IPS DF 6.9 (cell line): ENCODE data around the gene SLC8A2.

ENCODE experiments used
- DNase-seq: peaks from one replicate; pipeline ENCODE4 v3.0.0-alpha.2; 2013; ENCODE audit warnings: low read depth, low spot score
- H3K27ac ChIP-seq: one replicate; pipeline ENCODE4 v1.5.1; 2013; ENCODE audit warnings: low read length, control low read depth
- H3K27me3 ChIP-seq: 2 replicates; pipeline ENCODE4 v1.6.1; 2013; ENCODE audit warnings: mild to moderate bottlenecking, low read length; ENCODE audit not compliant: control insufficient read depth, insufficient read depth
- H3K36me3 ChIP-seq: 2 replicates; pipeline ENCODE4 v1.6.1; 2013; ENCODE audit warnings: low read length; ENCODE audit not compliant: control insufficient read depth, insufficient read depth
- H3K4me1 ChIP-seq: 2 replicates; pipeline ENCODE4 v1.6.1; 2013; ENCODE audit warnings: low read length; ENCODE audit not compliant: control insufficient read depth, insufficient read depth
- H3K4me3 ChIP-seq: 2 replicates; pipeline ENCODE4 v1.5.1; 2013; ENCODE audit warnings: mild to moderate bottlenecking, low read length
- H3K9me3 ChIP-seq: 2 replicates; pipeline ENCODE4 v1.6.1; 2013; ENCODE audit warnings: low read length, inconsistent platforms; ENCODE audit not compliant: control insufficient read depth, insufficient read depth
- WGBS: extraction: QIAGEN DNeasy Blood & Tissue Kit; methylation state at CpG from one replicate; pipeline ENCODE4 v1.1.7; 2013; ENCODE audit warnings: mixed read lengths, missing lambda C conversion rate; ENCODE audit not compliant: insufficient read length, insufficient coverage; 5-methylcytosine and 5-hydroxymethylcytosine counted together

The SLC8A2 gene

DNA sequence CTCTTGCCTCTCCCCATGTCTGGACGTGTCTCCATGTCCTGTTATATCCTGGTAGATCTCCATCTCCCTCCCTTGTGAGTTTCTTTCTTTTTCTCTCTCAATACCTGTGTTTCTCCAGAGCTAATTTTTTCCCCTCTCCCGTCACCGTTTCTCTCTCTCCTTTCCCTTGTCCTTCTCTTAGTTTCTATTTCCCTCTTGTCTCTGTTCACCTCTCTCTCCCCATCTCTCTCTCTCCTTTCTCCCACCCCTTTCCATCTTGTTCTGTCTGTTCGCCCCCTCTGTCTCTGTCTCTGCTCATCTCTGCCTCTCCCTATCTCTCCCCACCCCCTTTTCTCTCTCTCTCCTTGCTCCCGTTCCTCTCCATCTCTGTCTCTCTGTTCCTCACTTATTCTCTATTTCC lies 13.0 kb downstream of the SLC8A2 start:
- Histone ChIP-seq H3K27ac (no peak overlapping the region), H3K4me1 (no peaks in the 10 kb centered on the region; the same call in 1 of the 2 replicates), H3K4me3 (no peak overlapping the region), H3K9me3 (no peaks in the 10 kb centered on the region), H3K27me3 (no peaks in the 10 kb centered on the region), H3K36me3 (peaks cover 5% of the 10 kb centered on the region; the same call in 1 of the 2 replicates)
- no CpG with 5 or more reads among the region's 5 CpGs for WGBS
- DNase-seq, result no peak

- Histone ChIP-seq H3K36me3 (peaks cover 5% of the 10 kb centered on the region; the same call in 1 of the 2 replicates), H3K27me3 (no peaks in the 10 kb centered on the region), H3K27ac (no peak overlapping the region), H3K4me3 (no peak overlapping the region), H3K4me1 (no peaks in the 10 kb centered on the region; the same call in 1 of the 2 replicates), H3K9me3 (no peaks in the 10 kb centered on the region)
- DNase-seq, result no peak
- WGBS, result no CpG with 5 or more reads among the region's 77 CpGs
Measured at GRCh38 chr19:47456721-47457474, 14.8 kb downstream of the SLC8A2 start.

DNA sequence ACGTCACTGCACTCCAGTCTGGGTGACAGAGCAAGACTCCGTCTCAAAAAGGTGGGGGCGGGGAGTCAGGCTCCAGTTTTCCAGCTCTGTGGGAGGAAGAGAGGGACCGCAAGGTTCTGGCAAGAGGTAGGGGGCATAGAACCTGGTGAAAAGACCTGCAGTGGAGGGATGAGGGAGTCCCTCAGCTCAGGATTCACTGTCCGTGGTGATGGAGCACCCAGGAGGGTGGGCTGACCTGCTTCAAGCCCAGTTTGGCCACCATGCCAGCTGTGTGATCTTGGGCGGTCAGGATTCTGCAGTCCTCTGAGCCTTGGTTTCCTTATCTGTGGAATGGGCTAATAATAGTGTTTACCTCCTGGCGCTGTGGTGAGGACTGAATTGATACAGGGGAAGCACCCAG lies 21.2 kb downstream of the SLC8A2 start:
- no CpG with 5 or more reads among the region's 7 CpGs for WGBS
- Histone ChIP-seq H3K27me3 (no peaks in the 10 kb centered on the region), H3K27ac (no peak overlapping the region), H3K4me1 (peaks cover 10% of the 10 kb centered on the region), H3K9me3 (no peaks in the 10 kb centered on the region), H3K4me3 (no peak overlapping the region), H3K36me3 (no peaks in the 10 kb centered on the region)
- no peak for DNase-seq

GRCh38 chr19:47448360-47448727 lies 23.3 kb downstream of the SLC8A2 start:
- H3K27me3 ChIP-seq, result no peaks in the 10 kb centered on the region

DNA sequence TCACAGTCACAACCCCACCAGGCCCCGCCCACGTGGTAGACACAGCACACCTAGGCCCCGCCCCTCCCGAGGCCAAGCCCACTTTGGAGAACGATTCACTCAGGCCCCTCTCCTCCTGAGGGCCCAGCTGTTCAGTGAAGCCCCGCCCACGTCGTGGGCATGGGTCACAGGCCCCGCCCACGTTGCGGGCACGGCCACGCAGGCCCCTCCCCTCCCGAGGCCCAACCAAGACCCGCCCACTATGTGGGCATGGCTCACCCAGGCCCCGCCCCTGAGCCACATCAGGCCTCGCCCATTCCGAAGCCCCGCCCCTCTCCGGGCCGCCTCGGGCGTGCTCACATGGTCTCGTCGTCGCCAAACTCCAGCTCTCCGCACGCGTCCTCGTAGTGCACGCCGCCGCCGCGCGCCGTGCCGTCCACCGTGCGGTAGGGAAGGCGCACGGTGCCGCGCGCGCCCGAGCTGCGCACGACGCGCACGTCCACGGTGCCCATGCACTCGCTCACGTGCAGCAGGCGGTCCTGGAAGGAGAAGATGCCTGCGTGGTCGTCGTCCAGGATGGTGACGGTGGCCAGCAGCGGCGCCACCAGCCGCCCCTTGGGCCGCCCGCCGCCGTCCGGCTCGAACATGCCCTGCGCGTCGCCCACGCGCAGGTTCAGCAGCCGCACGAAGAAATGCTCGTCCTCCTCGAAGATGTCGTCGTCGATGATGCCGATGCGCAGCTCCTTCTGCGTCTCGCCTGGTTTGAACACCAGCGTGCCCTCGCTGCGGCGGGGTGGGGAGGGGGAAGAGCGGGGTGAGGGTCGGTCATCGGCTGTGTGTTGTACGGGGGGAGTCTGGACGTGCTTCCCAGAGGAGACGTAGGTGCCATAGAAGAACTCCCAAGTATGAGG lies 24.0 kb downstream of the SLC8A2 start:
- no CpG with 5 or more reads among the region's 95 CpGs for WGBS
- Histone ChIP-seq H3K27ac (no peak overlapping the region), H3K27me3 (no peaks in the 10 kb centered on the region), H3K4me1 (peaks cover 10% of the 10 kb centered on the region), H3K4me3 (peak overlapping the region; percentile 53; the same call in 1 of the 2 replicates), H3K9me3 (no peaks in the 10 kb centered on the region), H3K36me3 (no peaks in the 10 kb centered on the region)
- no peak for DNase-seq

More at GRCh38 chr19:47448360-47448727, 23.3 kb downstream of the SLC8A2 start:
- WGBS, result no CpG with 5 or more reads among the region's 9 CpGs
- Histone ChIP-seq H3K27ac (no peak overlapping the region), H3K36me3 (no peaks in the 10 kb centered on the region), H3K4me1 (peaks cover 10% of the 10 kb centered on the region), H3K4me3 (peak overlapping the region; percentile 53; the same call in 1 of the 2 replicates), H3K9me3 (no peaks in the 10 kb centered on the region)
- no peak for DNase-seq

DNA sequence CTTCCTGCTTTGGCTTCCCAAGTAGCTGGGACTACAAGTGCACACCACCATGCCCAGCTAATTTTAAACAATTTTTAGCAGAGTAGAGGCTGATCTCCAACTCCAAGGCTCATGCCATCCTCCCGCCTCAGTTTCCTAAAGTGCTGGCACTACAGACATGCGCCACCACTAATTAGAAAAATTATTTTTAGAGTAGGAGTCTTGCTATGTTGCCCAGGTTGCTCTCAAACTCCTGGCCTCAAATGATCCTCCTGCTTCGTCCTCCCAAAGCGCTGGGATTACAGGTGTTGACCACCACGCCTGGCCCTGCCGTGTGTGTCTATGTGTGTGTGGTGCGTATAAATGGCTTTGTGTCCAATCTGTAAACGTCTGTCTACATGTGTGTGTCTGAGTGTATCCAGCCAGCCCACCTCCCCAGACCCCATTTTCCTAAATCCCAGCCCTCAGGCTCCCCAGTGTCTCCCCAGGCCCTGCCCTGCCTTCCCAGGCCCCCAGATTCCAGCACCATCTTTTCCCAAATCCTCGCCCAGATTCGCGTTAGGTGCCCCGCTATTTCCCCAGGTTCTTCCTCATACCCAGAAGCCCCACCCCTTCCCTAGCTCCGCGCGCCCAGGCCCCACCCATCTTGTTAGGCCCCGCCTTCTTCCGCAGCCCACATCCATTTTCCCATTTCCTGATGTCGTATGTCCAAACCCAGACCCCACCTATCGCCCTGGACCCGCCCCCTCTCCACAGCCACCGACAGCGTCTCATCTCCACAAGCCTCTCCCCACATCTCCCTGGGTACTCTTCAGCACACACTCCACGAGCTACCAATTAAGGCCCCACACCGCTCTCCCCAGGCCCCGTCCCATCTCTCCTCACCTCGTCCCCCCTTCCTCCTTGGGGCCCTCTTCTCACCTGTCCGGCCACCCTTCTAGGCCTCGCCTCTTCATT lies 24.9 kb downstream of the SLC8A2 start:
- Histone ChIP-seq H3K27ac (no peak overlapping the region), H3K9me3 (no peaks in the 10 kb centered on the region), H3K4me3 (peak overlapping the region; percentile 52; the same call in 1 of the 2 replicates), H3K36me3 (no peaks in the 10 kb centered on the region), H3K4me1 (peaks cover 10% of the 10 kb centered on the region), H3K27me3 (no peaks in the 10 kb centered on the region)
- DNase-seq, result no peak
- WGBS, result no CpG with 5 or more reads among the region's 28 CpGs

GRCh38 chr19:47445937-47446402 lies 25.7 kb downstream of the SLC8A2 start:
- no peak for DNase-seq

GRCh38 chr19:47445527-47445926 lies 26.2 kb downstream of the SLC8A2 start:
- no CpG with 5 or more reads among the region's 4 CpGs for WGBS
- Histone ChIP-seq H3K9me3 (no peaks in the 10 kb centered on the region), H3K27ac (no peak overlapping the region), H3K36me3 (no peaks in the 10 kb centered on the region), H3K27me3 (no peaks in the 10 kb centered on the region), H3K4me3 (no peak overlapping the region), H3K4me1 (peaks cover 10% of the 10 kb centered on the region)
- DNase-seq, result no peak

More at GRCh38 chr19:47445937-47446402, 25.7 kb downstream of the SLC8A2 start:
- H3K4me3 ChIP-seq, result no peak overlapping the region
- H3K4me1 ChIP-seq, result peaks cover 10% of the 10 kb centered on the region
- no CpG with 5 or more reads among the region's 22 CpGs for WGBS
- H3K27ac ChIP-seq, result no peak overlapping the region
- no peaks in the 10 kb centered on the region for H3K27me3 ChIP-seq
- no peaks in the 10 kb centered on the region for H3K9me3 ChIP-seq
- no peaks in the 10 kb centered on the region for H3K36me3 ChIP-seq

DNA sequence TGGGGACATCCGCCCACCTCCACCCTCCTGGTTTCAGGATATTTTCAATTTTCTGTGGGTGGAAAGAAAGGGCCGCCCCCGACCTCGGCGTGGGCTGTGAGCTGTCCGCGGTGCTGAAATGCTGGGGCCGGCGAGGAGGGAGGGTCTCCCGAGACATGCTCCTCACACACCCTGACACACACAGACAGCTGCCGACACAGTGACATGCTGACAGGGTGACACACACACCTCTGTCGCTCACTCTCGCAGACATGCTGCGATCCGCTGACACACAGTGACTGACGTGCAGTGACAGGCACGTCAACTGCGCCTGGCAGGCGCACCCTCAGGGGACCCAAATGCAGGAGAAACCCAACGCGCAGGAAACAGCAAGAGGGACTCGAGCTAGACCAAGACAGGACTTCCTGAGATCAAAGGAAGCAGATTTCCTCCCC lies 27.3 kb downstream of the SLC8A2 start:
- no CpG with 5 or more reads among the region's 22 CpGs for WGBS

More for the DNA sequence above, 27.3 kb downstream of the SLC8A2 start:
- Histone ChIP-seq H3K27me3 (no peaks in the 10 kb centered on the region), H3K36me3 (no peaks in the 10 kb centered on the region), H3K9me3 (no peaks in the 10 kb centered on the region), H3K4me1 (peaks cover 10% of the 10 kb centered on the region), H3K4me3 (no peak overlapping the region), H3K27ac (no peak overlapping the region)
- DNase-seq, result no peak
